ENCODE measurements around the gene MAP2K6.

MAP2K6 gene

GRCh38 chr17:69578385-69578936 lies 164.0 kb downstream of the MAP2K6 start:
- DNase-seq (ENCODE audit: low read depth in 2 of 2): no peak

- no peak for DNase-seq (ENCODE audit: low read depth in 2 of 2)
Observed at GRCh38 chr17:69579961-69580677, 165.6 kb downstream of the MAP2K6 start.

- DNase-seq (ENCODE audit: low read depth in 2 of 2): peak in 1 of 2 donors; percentile 0
Observed at GRCh38 chr17:69581061-69581961, 166.8 kb downstream of the MAP2K6 start.

GRCh38 chr17:69588316-69588715 lies 173.8 kb downstream of the MAP2K6 start:
- DNase-seq (ENCODE audit: low read depth in 2 of 2): no peak

GRCh38 chr17:69588827-69589239 lies 174.3 kb downstream of the MAP2K6 start:
- no peak for DNase-seq (ENCODE audit: low read depth in 2 of 2)

- DNase-seq (ENCODE audit: low read depth in 2 of 2): no peak
Observed at GRCh38 chr17:69590671-69591070, 176.2 kb downstream of the MAP2K6 start.

- DNase-seq (ENCODE audit: low read depth in 2 of 2): no peak
Observed at GRCh38 chr17:69592692-69593350, 178.3 kb downstream of the MAP2K6 start.

GRCh38 chr17:69593351-69593715 lies 178.8 kb downstream of the MAP2K6 start:
- no peak for DNase-seq (ENCODE audit: low read depth in 2 of 2)

- no peak for DNase-seq (ENCODE audit: low read depth in 2 of 2)
Observed at GRCh38 chr17:69593716-69594115, 179.2 kb downstream of the MAP2K6 start.

GRCh38 chr17:69594641-69595040 lies 180.1 kb downstream of the MAP2K6 start:
- no peak for DNase-seq (ENCODE audit: low read depth in 2 of 2)

GRCh38 chr17:69596141-69596540 lies 181.6 kb downstream of the MAP2K6 start:
- no peak for DNase-seq (ENCODE audit: low read depth in 2 of 2)

- DNase-seq (ENCODE audit: low read depth in 2 of 2): no peak
Observed at GRCh38 chr17:69597898-69598692, 183.6 kb downstream of the MAP2K6 start.

GRCh38 chr17:69602972-69603371 lies 188.5 kb downstream of the MAP2K6 start:
- no peak for DNase-seq (ENCODE audit: low read depth in 2 of 2)

Measured in stimulated activated CD8-positive, alpha-beta memory T cell treated with anti-CD3 and anti-CD28 coated beads, Interleukin-2, amount 100 ng/mL, for 48 hours (primary cell).